Heart right ventricle (tissue), 16 donors: Measurements from ENCODE around the gene COL12A1. TPM values are rescaled to one million over a fixed set of nuclear protein-coding genes. Genes with fewer than 3 reads are reported as not detected.

Experiments used
- ATAC-seq, 8 donors: fragments of 200-7000 bp; cut with Tn5 transposase; one replicate each; pipeline ENCODE4 v1.9.1; 2020; ENCODE audit warnings: mild to moderate bottlenecking in 8 of 8, moderate library complexity in 8 of 8, moderate number of reproducible peaks in 1 of 8
- DNase-seq, 2 donors: peaks; one replicate each; pipeline ENCODE4 v3.0.0-alpha.2; 2020
- H3K27ac ChIP-seq, 10 donors: fragments of 200-600 bp; sonication (generic) in 2 of 10; one replicate each; pipeline versions ENCODE4 v1.5.0 to v1.8.0; 2020 to 2022; ENCODE audit warnings: mild to moderate bottlenecking in 3 of 10
- H3K27me3 ChIP-seq, 7 donors: fragments of 200-600 bp; one replicate each; pipeline ENCODE4 v1.8.0; 2021 to 2022; ENCODE audit warnings: mild to moderate bottlenecking in 2 of 7
- H3K36me3 ChIP-seq, 9 donors: fragments of 200-600 bp; sonication (generic) in 1 of 9; one replicate each; pipeline versions ENCODE4 v1.5.0 to v1.8.0; 2020 to 2022; ENCODE audit warnings: mild to moderate bottlenecking in 2 of 9
- H3K4me1 ChIP-seq, 9 donors: fragments of 200-600 bp; sonication (generic) in 1 of 9; one replicate each; pipeline versions ENCODE4 v1.5.0 to v1.8.0; 2020 to 2022; ENCODE audit warnings: mild to moderate bottlenecking in 4 of 9
- H3K4me3 ChIP-seq, 10 donors: fragments of 200-600 bp; sonication (generic) in 2 of 10; one replicate each; pipeline versions ENCODE4 v1.5.0 to v1.8.0; 2020 to 2022; ENCODE audit warnings: mild to moderate bottlenecking in 7 of 10, moderate library complexity in 2 of 10
- H3K9me3 ChIP-seq, 11 donors: fragments of 200-600 bp in 10 of 11; sonication (generic) in 2 of 11; one replicate each; pipeline versions ENCODE4 v1.5.0 to v1.8.0; 2013 to 2022; ENCODE audit warnings: mild to moderate bottlenecking in 2 of 11, control low read depth in 1 of 11, moderate library complexity in 1 of 11
- WGBS, 2 donors: extraction: QIAGEN DNeasy Blood & Tissue Kit; methylation state at CpG; one replicate each; pipeline ENCODE4 v1.1.7; 2013; ENCODE audit warnings: inconsistent platforms in 1 of 2; 5-methylcytosine and 5-hydroxymethylcytosine counted together
- intact Hi-C, 10 donors: fragments of 100-400 bp; cut with DNase I; formaldehyde crosslinking; loops; one replicate each; pipeline versions ENCODE4 v1.11.1 to v1.14.2; 2022
- polyA plus RNA-seq, 2 donors: library from polyadenylated mRNA; stranded (reverse); fragments of 200-250 nt; gene quantifications; one replicate each; pipeline ENCODE4 v1.2.3, GENCODE V29; 2013
- total RNA-seq, 10 donors: library from RNA; stranded (reverse); fragmentation: NEBNext Ultra II Directional in 3 of 10; extraction: Animal tissue kit (Norgen Biotek cat#: 25700) in 3 of 10; gene quantifications; one replicate each; pipeline versions ENCODE4 v1.2.1 to v1.2.4, GENCODE V29; 2021 to 2023
- TF ChIP-seq, protein P1 (sequence below), 9 donors: fragments of 200-600 bp; sonication (generic) in 2 of 9; IDR thresholded peaks; one replicate each; pipeline versions ENCODE4 v1.5.0 to v1.8.0; 2021 to 2022; ENCODE audit warnings: antibody characterized with exemption in 9 of 9, mild to moderate bottlenecking in 5 of 9, moderate library complexity in 1 of 9
- donor health status: Arrhythmogenic right ventricular cardiomyopathy.
- donor health status: ischemic (EF 13 %, LVEDD 7.1; RV severe dilation, severe dysfunction).
- donor health status: healthy with polysubstance abuse.
- donor health status: DM: no; HTN: yes; CAD: no.
- donor health status: DM: no; HTN: no; CAD: no.
- donor health status: ischemic (EF 25% LVEDD 6.9; RV normal size, moderate dysfunction).
- donor health status: ischemic (EF 25% LVEDD 5.7; RV mildly dilated, moderate dysfunction).
- donor health status: healthy.
- donor health status: DM: yes; HTN: yes; CAD: no.
- donor health status: Ischemic cardiomyopathy.
- donor health status: ischemic (EF 35%, LVEDD 5.7; RV mildly dilated, moderate dysfunction).
- donor health status: nonischemic (EF 11% LVEDD 7.7; RV severe dilation, severe dysfunction).
- donor health status: DM: yes; HTN: yes; CAD: no.
- donor health status: PGD.
- donor health status: ischemic (EF 29% LVEDD 5.4; RV normal size, mild dysfunction).
- donor health status: nonischemic (EF 23%, LVEDD 6.1; RV moderate dilation, normal function).

COL12A1 gene
- total and polyA plus RNA-seq, 12 donors, result 5.7 to 27.0 (median 16.1) TPM

DNA sequence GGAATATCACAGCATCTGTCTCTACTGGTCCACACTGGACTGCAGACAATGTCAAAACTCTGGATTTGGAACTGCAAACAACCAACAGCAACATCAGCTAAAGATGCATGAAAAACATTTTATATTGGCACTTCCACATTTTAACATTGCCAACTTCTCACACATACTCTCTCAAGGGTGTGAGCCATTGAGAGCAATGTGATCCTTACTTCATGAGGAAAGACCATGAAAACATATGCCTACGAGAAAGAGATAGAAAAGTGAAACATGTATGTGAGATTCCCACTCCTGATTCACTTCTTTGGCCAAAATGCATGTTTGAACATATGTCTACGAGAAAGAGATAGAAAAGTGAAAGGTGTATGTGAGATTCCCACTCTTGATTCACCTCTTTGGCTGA lies 99.4 kb downstream of the COL12A1 start:
- H3K36me3 ChIP-seq, result peaks cover 0 to 46% (median 3%) of the 10 kb centered on the region in 9 donors
- DNase-seq (no peak), ATAC-seq (no peak)
- H3K4me3 ChIP-seq, result no peak overlapping the region
- no peak overlapping the region for H3K27ac ChIP-seq
- no peaks in the 10 kb centered on the region for H3K4me1 ChIP-seq
- intact Hi-C loops, result no loop called here
- TF ChIP-seq, protein P1, sequence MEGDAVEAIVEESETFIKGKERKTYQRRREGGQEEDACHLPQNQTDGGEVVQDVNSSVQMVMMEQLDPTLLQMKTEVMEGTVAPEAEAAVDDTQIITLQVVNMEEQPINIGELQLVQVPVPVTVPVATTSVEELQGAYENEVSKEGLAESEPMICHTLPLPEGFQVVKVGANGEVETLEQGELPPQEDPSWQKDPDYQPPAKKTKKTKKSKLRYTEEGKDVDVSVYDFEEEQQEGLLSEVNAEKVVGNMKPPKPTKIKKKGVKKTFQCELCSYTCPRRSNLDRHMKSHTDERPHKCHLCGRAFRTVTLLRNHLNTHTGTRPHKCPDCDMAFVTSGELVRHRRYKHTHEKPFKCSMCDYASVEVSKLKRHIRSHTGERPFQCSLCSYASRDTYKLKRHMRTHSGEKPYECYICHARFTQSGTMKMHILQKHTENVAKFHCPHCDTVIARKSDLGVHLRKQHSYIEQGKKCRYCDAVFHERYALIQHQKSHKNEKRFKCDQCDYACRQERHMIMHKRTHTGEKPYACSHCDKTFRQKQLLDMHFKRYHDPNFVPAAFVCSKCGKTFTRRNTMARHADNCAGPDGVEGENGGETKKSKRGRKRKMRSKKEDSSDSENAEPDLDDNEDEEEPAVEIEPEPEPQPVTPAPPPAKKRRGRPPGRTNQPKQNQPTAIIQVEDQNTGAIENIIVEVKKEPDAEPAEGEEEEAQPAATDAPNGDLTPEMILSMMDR (IDR thresholded peaks at IDR 0.05), result no peak
- H3K27me3 ChIP-seq, result no peaks in the 10 kb centered on the region
- H3K9me3 ChIP-seq, result no peaks in the 10 kb centered on the region
- 86 to 93% methylated on average over 2 of the region's 2 CpGs for WGBS, 2 donors

DNA sequence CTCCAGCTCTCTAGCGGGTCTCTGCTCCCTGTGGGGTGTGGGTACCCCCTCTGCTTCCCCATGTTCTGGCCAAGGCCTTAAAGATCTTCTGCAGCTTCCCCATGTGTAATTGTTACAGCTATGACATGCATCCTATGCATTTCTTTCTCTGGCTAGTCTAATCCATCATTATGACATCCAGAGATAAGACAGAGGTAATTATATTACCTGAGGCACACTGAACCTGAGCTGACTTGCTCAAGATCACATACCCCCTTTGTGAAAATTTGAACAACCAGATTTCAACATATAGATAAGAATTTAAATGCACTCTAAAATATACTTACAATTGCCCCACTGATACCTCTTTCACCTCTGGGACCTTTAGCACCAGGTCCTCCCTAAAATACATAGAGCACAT lies 102.4 kb downstream of the COL12A1 start:
- TF ChIP-seq, protein P1 (IDR thresholded peaks at IDR 0.05), result no peak
- Histone ChIP-seq H3K27ac (no peak overlapping the region), H3K9me3 (no peaks in the 10 kb centered on the region), H3K36me3 (peaks cover 0 to 51% (median 3%) of the 10 kb centered on the region in 9 donors), H3K4me1 (peaks cover 0 to 11% (median 3%) of the 10 kb centered on the region in 9 donors), H3K27me3 (no peaks in the 10 kb centered on the region), H3K4me3 (no peak overlapping the region)
- 74 to 83% methylated on average over 1 of the region's 1 CpG for WGBS, 2 donors
- intact Hi-C loops, result no loop called here
- DNase-seq (no peak), ATAC-seq (no peak)

DNA sequence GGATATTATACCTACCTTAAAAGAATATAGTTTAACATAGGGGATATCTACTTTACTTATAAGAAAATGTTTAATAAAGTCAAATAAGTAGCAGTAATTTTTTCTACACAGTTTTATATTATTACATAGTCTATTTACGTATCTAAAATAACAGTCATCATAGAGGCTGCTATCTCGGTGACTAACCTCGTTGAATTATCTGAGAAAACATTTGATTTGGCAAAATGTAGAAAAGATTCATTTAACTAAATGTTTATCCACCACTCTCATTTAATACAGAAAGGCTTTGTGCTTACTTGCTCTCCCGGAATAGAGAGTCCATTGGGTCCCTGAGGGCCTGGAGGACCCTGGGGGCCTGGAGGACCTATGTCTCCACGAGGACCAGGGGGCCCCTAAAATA lies 103.6 kb downstream of the COL12A1 start:
- ATAC-seq (no peak), DNase-seq (no peak)
- TF ChIP-seq, protein P1 (IDR thresholded peaks at IDR 0.05), result no peak
- intact Hi-C loops, result no loop called here
- Histone ChIP-seq H3K4me1 (peaks cover 0 to 14% (median 4%) of the 10 kb centered on the region in 9 donors), H3K27me3 (no peaks in the 10 kb centered on the region), H3K36me3 (peaks cover 0 to 45% (median 3%) of the 10 kb centered on the region in 9 donors), H3K27ac (no peak overlapping the region), H3K4me3 (no peak overlapping the region), H3K9me3 (no peaks in the 10 kb centered on the region)
- 73 to 82% methylated on average over 5 of the region's 5 CpGs for WGBS, 2 donors

DNA sequence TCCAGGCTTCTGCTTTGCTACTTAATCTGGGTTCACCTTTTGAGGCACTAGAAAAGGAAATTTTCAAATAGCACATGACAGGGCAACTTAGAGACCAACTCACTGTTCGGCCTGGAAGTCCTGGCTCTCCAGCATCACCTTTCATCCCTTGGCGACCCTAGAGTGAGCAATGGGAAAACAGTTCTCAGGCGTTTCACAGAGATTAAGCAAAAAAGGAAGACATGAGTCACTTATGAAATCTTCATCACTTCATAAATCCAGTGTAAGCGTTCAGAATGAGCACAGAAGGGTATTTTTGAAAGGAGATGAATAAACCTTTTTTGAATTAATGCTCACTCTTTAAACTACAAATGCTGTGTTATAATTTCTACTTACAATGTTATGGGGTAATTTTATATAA lies 104.0 kb downstream of the COL12A1 start:
- DNase-seq (no peak), ATAC-seq (no peak)
- intact Hi-C loops, result no loop called here
- Histone ChIP-seq H3K27me3 (no peaks in the 10 kb centered on the region), H3K4me1 (peaks cover 0 to 14% (median 4%) of the 10 kb centered on the region in 9 donors), H3K9me3 (no peaks in the 10 kb centered on the region), H3K36me3 (peaks cover 0 to 45% (median 3%) of the 10 kb centered on the region in 9 donors), H3K27ac (no peak overlapping the region), H3K4me3 (no peak overlapping the region)
- WGBS, 2 donors, result 64 to 66% methylated on average over 4 of the region's 4 CpGs
- TF ChIP-seq, protein P1 (IDR thresholded peaks at IDR 0.05), result no peak
